ENCODE data around the gene TMEM52B.

- TF ChIP-seq, protein P1, sequence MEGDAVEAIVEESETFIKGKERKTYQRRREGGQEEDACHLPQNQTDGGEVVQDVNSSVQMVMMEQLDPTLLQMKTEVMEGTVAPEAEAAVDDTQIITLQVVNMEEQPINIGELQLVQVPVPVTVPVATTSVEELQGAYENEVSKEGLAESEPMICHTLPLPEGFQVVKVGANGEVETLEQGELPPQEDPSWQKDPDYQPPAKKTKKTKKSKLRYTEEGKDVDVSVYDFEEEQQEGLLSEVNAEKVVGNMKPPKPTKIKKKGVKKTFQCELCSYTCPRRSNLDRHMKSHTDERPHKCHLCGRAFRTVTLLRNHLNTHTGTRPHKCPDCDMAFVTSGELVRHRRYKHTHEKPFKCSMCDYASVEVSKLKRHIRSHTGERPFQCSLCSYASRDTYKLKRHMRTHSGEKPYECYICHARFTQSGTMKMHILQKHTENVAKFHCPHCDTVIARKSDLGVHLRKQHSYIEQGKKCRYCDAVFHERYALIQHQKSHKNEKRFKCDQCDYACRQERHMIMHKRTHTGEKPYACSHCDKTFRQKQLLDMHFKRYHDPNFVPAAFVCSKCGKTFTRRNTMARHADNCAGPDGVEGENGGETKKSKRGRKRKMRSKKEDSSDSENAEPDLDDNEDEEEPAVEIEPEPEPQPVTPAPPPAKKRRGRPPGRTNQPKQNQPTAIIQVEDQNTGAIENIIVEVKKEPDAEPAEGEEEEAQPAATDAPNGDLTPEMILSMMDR (IDR thresholded peaks at IDR 0.05): no peak
- TF ChIP-seq POLR2A (IDR thresholded peaks at IDR 0.05): no peak
Measured at GRCh38 chr12:10165421-10165820, 13.4 kb upstream of the TMEM52B start.
